Activated naive CD4-positive, alpha-beta T cell treated with anti-CD3 and anti-CD28 coated beads, Interleukin-2, amount 50 U/mL, for 16 hours (primary cell): ENCODE data around the gene AFF2.

ENCODE experiments used
- DNase-seq: peaks from one replicate; pipeline ENCODE4 v3.0.0-alpha.2; 2020

AFF2 gene

GRCh38 chrX:148500423-148501385, at the start of gene AFF2:
Gene AFF2 (plus strand): TSS chrX:148500617. CDS start chrX:148501098, 481 bp downstream.
- DNase-seq: peak; percentile 69

DNA sequence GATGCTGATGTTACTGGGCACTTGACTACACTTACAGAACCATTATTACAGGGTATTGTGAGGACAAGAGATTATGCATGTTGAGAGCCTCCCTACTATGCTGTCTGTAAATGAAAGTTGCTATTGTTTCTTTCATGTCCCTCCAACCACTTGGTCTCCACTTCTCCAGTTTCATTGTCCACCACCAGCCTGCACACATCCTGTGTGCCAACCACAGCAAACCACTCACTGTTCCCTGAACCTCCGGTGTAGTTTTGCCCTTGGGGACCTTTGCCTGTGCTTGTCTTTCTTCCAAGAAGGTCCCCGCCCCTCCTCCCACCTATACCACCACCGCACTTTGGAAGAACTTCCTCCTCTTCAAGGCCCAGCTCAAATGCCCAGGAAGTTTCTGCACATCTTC, 43.1 kb upstream of the AFF2 start:
- DNase-seq: no peak

DNA sequence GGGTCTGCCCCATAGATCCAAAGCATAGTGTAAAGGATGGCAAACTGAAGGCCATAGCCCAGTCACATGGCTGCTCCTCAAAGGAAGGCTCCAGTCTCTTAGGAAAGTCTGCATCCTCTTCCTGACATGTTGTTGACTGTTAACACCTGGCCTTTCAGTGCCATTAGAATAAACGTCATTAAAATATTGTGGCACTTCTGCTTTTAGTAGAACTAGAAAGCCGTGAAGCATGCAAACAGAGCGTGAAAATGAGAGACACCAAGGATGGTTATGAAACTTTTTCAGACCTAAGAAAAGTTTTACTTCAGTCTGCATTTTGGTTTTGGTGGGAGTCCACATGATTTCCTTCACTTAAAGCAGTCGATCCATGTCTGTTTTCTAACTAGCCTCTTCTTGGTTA, 41.1 kb upstream of the AFF2 start:
- DNase-seq: no peak

DNA sequence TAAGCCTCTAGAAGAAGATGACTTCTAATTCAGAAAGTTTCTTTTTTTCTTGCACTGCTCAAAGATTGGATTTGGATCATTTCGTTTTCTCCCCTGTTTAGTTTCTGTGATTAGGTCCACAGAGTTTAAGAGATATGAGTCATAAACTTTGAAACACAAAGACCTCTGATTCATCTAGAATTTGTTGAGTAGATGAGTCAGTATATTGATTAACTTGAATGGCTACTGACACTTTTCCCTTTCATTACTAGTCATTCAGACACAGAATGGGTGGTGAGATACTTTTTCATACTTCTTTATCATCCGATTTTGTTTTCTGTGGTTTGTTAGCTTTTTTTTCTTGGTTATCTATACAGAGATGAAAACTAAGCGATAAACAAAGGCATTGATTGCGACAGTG, 34.1 kb upstream of the AFF2 start:
- no peak for DNase-seq

- no peak for DNase-seq
Measured at GRCh38 chrX:148470324-148470723, 30.1 kb upstream of the AFF2 start.

- no peak for DNase-seq
Measured at GRCh38 chrX:148474030-148474429, 26.4 kb upstream of the AFF2 start.

GRCh38 chrX:148492057-148492456, 8.4 kb upstream of the AFF2 start:
- DNase-seq: no peak

GRCh38 chrX:148495176-148495575, 5.2 kb upstream of the AFF2 start:
- DNase-seq: no peak

DNA sequence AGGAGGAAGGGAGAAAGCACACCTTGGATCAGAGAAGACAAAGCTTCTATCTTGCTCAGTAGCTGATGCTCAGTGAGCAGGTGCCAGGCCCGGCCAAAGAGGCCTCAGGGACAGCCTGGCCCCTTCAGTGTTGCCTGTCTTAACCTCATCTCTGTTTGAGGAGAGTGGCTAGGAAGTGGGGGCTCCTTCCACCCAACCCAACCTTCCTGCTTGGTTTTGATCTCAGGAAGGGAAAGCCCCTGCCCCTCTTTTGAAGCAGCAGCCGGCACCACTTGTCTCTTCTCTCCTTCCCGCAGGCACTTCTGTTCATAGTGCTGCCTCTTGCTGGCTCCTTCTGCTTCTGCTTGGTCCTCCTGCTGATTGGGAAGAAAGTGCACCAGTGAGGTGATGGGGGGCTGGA, 2.4 kb upstream of the AFF2 start:
- no peak for DNase-seq

DNA sequence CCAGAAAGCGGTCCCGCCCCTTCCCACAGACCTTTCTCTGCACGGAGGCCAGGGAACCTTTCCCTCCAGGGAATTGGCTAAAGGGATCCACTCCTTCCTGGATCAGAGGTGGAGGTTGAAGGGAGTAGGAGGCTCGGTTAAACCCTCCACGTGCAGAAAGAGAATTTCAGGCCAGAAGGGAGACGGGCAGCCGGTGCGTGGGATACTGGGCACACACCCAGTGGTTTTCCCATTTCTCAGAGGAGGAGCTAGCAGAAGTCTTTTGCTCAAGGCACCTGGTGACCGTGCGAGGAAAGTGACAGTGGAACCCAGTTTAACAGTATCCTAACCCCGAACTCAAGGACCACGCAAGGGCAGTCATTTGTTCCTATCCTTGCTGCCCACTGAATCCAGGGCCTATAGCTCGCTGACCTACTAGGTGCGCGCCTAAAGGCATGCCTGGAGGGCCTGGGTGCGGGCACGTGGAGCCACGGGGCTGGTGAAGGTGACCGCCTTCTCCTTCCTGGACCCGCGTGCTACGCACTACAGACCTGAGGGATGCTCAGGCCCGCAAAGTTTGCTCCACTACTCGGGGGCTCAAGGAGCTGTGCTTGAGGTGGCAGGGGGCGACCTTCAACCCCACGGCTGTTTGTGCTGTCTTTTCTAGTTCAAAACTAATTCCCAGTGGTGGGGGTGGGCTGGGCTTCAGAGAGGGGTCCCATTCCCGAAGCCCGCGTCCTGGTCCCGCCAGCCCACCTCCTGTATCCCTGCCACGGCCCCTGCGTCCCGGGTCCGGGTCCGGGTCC, 587 bp upstream of the AFF2 start:
- no peak for DNase-seq

GRCh38 chrX:148501386-148502066, 1.1 kb downstream of the AFF2 start:
- DNase-seq: peak; percentile 10

DNA sequence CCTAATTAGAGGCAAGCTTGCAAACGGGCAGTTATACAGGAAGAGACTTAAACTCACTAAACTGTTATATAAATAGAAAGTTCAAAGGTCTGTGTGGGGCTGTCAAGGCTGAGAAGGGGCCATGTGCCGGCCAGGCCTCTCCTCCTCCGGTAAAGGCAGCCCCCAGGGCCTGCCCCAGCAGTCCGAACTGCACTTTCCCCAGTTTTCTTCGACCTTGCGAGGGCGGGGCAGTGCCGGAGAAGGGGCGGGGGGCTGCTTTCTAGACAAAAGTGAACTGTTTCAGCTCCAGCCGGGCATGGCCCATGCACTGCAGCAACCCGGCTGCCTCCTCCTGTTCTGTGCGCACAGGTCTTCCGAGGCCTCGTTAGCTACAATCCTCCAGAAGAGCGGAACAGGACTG, 4.1 kb downstream of the AFF2 start:
- no peak for DNase-seq

DNA sequence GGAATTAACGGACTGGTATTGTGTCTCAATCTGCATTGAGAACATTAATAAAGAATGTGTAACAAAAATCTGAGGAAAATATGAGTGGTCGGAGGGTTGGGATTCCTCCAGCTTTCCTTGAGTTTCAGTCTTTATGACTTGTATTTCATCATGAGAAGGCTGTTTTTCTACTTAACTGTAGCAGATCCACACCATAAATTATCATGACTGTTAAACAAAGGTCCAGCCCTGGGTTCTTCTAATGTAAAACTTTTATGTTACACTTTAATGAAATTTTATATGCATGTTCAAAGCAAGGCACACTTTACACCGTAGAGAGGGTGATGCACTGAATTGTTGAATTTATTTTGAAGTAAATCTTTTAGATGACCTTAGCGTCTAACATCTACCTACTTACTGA, 7.0 kb downstream of the AFF2 start:
- no peak for DNase-seq

- DNase-seq: no peak
Measured at GRCh38 chrX:148512453-148512852, 12.0 kb downstream of the AFF2 start.

GRCh38 chrX:148513661-148514060, 13.2 kb downstream of the AFF2 start:
- DNase-seq: no peak

DNA sequence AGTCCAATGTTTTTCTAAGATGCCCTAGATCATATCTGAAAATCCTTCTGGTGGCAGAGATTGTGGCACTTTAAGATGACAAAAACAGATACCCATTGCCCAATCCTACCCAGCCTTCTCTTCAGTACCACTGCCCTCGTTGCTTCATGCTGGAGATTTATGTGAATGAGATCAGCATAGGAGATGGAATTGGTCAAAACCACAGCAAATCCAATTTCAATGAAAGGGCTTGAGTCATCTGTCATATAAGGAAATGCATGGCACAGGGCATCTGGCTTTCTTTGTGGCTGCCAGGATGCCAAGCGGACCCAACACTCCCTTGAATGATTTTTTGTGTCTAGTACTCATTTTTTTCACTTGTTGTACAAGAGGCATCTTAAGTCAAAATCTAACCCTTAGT, 16.8 kb downstream of the AFF2 start:
- DNase-seq: no peak

DNA sequence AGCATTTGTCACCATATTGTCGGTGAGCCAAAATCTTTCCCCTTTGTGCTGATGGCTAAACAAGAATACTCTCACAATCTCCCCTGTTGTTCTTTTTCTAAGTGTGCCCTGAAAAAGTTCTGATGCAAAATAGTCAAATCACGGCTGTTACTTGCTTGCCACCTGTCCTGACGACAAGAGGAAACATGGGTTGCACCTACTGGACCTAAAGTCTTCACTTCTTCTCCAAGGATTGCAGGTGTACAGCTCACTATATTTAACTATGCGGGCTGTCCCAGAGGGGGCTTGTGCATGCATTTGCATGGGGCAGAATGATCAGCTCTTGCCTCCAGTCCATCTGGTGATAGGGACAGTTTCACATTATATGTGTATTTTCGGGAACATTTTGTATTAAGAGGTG, 21.6 kb downstream of the AFF2 start:
- no peak for DNase-seq

GRCh38 chrX:148523303-148524080, 23.1 kb downstream of the AFF2 start:
- no peak for DNase-seq

DNA sequence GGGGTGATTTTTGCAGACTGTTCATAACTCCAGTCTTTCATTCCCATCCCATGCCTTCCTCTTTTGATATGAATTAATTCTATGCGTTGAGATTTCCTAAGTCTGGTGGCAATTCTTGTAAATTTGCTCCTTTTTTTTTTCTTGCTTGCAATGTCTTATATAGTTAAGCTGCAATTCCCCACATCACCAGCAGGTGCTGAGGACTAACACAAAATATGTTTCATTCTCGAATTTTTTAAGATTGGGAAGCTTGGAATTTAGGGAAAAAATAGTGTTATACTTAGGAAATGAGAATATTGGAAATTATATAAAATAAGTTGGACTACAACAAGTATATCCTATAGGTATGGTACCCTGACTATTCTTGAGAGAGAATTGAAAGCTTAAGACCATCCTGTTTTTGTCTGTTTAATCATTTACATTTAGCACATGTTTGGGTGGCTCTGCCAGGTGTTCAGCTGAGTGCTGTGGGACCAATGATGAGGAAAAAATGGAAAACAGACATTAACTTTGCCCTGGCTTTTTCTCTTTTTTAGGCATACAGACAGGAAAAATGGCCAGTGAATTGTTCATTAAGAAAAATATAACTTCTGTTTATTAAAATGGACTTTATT, 30.2 kb downstream of the AFF2 start:
- no peak for DNase-seq

GRCh38 chrX:148534291-148534690, 33.9 kb downstream of the AFF2 start:
- no peak for DNase-seq

- DNase-seq: no peak
Measured at GRCh38 chrX:148535639-148536038, 35.2 kb downstream of the AFF2 start.

GRCh38 chrX:148536961-148537360, 36.5 kb downstream of the AFF2 start:
- DNase-seq: no peak
